Glomerular visceral epithelial cell (primary cell): ENCODE data around the gene PGRMC2.
"Not testable (repeated sequence)": the region's sequence is repeated elsewhere in the genome, so short reads cannot be mapped to it uniquely, and the experiment has no call there.

ENCODE experiments used
- DNase-seq: peaks from one replicate; pipeline ENCODE4 v3.0.0-alpha.2; 2016; ENCODE audit errors: extremely low spot score

PGRMC2 gene

DNA sequence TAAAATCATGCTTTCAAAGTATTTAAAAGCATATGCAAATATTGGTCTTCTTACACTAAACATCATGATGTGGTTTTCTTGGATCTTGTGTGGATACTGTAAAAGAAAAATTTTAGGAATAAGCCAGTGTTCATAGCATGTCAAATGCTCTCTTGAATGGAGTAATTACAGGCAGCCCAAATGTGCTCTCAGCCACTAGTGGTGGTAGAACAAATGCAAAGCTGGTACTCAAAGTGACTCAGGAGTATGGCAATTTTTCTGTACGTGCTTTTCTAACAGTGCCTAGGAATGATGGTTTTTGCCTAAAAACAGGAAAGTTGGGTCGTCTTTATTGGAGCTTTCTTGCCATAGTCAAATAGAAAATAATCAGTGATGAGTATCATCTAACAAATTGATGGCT lies 19.9 kb downstream of the PGRMC2 start:
- no peak for DNase-seq

DNA sequence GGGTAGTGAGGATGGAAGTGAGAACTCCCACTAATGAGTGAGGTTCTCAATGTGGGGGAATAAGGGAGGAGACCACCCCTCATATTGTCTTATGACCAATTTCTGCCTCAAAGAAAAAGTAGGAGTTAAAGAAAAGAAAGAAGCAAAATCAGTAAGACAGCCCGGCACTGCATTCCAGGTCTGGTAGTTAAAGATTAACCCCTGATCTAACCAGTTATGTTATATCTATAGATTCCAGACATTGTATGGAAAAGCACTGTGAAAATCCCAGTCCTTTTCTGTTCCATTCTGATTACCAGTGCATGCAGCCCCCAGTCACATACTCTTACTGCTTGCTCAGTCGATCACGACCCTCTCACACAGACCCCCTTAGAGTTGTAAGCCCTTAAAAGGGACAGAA lies 20.4 kb downstream of the PGRMC2 start:
- DNase-seq = peak; percentile 37

DNA sequence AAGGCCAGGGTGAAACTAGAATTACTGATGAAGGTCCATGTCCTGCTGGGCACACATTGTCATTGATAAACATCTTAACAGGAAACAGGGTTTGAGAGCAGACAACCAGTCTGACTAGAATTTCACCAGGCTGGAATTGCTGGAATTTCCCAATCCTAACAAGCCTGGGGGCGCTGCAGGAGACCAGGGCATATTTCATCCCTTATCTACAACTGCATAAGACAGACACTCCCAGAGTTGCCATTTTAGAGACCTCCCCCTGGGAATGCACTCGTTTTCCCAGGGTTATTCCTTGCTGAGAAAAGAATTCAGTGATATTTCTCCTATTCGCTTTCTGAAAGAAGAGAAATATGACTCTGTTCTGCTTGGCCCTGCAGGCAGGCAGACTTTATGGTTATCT lies 22.1 kb downstream of the PGRMC2 start:
- not testable (repeated sequence) for DNase-seq

DNA sequence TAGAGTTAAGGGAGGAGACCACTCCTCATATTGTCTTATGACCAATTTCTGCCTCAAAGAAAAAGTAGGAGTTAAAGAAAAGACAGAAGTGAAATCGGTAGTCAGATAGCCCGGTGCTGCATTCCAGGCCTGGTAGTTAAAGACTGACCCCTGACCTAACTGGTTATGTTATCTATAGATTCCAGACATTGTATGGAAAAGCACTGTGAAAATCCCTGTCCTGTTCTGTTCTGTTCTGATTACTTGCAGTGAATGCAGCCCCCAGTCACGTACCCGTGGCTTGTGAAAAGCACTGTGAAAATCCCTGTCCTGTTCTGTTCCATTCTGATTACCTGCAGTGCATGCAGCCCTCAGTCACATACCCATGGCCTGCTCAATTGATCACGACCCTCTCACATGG lies 27.7 kb downstream of the PGRMC2 start:
- not testable (repeated sequence) for DNase-seq

DNA sequence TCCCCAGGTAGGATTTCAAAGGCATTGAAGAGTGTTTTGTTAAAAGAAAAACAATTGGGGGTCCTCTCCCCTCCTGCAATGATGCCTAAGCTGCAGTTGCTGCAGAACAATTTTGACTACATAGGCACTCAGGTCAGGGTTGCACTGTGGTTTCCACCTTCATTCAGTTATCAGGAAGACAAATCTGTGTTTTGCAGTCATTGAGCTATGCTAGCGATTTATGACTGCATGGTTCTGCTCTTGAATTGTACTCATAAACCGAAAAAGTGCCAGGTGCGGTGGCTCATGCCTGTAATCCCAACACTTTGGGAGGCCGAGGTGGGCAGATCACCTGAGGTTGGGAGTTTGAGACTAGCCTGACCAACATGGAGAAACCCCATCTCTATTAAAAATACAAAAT lies 29.4 kb downstream of the PGRMC2 start:
- not testable (repeated sequence) for DNase-seq

DNA sequence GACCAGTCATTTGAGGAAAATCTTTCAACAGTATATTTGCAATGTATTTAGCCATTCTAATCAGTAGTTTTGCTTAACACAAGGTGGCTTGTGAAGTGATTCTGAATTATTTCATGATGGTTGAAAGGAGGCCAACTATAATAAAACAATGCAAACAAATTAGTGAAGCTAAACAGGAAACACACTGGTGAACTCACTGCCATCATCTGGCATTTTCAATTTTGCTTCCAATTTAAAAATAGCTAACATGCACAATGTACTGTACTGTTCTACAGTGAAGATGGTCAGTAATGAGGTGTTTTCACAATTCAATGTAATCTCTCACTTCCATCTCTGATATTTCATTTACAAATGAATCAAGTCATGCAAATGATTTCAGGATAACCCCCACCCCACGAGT lies 31.1 kb downstream of the PGRMC2 start:
- DNase-seq = no peak

DNA sequence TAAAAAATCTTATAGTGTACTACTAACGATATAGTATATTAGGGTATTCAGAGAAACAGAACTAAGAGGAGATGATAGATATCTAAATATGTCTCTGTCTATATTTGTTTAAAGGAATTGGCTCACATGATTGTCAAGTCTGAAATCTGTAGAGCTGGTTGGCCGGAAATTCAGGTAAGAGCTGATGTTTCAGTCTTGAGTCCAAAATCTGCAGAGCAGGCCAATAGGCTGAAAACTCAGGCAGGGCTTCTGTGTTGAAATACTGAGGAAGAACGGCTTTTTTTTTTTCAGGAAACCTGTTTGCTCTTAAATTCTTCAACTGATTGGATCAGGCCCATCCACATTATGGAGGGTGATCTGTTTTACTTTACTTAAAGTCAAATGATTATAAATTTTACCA lies 31.7 kb downstream of the PGRMC2 start:
- no peak for DNase-seq

DNA sequence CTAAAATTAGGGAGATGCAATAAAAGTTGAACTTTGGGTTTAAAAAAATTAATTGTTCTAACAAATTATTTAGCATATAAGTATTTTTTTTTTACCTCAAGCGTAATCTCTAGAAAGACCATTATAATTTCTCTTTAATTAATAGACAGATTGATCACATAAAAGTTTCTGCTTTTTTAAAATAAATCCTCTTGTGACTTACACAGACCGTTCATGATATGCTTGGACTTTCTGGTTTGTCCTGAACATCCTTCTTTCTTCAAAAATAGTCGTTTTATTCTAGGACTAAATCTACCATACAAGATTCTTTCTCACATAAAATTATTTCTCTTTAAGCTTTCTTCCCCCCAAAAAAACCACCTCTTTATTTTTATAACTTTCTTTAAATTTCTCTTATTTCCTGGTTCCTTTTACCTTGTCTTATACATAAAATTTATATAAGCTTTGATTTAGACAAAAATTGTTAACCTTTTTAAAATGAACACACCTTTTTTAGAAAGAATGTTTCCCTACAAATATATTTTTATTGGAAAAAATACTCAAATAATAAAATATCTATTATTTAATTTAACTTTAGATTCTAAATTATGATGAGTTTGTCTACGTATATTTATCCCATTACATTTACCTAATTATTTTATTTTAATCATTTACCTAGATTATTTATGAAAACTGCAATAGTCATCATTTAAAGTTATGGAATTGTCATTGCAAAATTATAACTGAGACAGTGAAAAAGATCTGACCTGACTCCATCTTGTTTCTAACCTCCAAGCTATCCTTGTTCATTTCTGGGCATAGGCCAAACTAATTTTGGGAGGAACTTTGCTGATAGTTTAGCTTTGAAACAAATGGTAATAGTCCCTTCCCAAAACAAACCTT lies 37.6 kb downstream of the PGRMC2 start:
- no peak for DNase-seq

DNA sequence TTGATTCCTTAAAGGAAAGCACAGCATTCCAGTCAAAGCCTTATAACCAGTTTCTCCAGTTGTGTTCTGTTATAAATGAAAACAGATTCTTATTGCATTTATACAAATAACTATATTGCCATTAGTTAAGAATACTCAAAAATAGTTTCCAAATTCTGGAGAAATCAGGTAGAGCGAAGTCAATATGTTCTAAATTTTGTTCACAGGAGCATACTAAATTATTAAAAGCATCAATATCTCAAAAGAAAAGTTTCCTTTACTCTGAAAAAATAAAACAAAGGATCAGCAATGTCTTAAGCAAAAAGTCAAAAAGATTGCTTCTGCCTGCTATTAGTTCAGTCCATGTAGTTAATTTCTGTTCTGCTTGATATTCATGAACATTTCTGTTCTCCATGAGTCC lies 39.7 kb downstream of the PGRMC2 start:
- no peak for DNase-seq

DNA sequence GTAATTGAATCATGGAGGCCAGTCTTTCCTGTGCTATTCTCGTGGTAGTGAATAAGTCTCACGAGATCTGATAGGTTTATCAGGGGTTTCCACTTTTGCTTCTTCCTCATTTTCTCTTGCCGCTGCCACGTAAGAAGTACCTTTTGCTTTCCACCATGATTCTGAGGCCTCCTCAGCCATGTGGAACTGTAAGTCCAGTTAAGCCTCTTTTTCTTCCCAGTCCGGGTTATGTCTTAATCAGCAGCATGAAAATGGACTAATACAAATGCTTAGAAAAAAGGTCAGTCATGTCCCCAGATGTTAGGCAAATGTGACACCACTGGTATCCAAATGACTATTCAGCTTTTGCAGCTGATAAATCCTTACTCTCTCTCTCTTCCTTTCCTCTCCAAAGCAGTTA lies 42.2 kb downstream of the PGRMC2 start:
- DNase-seq = not testable (repeated sequence)

DNA sequence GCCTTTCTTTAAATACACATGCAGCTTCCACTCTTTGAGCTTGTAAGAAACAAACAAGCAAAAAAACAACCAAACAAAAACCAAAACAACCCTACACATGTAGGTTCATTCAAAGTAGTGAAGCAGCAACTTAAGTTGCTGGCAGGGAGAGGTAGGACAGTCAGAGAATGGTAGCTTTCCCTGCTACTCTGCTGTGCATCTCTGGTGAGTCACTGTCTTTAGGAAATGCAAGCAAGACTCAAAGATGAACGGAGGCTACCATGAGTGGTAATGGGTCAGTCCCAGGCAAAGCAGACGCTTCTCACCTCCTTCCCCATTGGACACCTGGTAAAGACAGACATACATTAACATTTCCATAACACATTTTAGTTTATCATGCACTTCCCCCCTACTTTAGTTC lies 43.2 kb downstream of the PGRMC2 start:
- no peak for DNase-seq

DNA sequence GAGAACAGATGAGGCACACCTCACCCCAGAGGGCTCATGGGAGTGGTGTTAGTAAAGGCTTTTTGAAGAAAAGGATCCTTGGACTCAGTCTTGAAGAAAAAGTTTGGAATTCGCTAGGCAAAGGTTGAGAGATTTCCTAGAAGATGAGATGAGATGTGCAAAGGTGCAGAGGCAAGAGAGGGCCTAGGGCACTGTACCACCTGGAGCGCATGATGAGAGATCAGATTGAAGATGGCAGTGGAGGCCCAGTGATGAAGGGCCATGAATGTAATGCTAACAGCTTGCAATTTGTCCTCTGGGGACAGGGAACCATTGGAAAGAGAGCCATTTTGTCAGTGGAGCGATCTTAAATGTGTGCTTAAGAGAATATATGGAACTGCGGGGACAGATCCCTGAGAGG lies 45.0 kb downstream of the PGRMC2 start:
- no peak for DNase-seq

DNA sequence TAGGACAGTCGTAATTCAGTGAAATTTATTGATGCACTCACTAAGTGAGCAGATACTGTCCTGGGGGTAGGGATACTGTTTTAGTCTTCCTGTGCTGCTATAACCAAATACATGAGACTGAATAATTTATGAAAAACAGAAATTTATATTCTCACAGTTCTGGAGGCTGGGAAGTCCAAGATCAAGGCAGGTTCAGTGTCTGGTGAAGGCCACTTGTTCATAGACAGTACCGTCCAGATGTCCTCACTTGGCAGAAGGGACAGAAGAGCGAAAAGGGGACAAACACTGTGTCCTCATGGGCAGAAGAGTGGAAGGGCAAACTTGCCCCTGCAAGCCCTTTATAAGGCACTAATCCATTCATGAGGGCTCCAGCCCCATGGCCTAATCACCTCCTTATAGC lies 45.6 kb downstream of the PGRMC2 start:
- DNase-seq = no peak

DNA sequence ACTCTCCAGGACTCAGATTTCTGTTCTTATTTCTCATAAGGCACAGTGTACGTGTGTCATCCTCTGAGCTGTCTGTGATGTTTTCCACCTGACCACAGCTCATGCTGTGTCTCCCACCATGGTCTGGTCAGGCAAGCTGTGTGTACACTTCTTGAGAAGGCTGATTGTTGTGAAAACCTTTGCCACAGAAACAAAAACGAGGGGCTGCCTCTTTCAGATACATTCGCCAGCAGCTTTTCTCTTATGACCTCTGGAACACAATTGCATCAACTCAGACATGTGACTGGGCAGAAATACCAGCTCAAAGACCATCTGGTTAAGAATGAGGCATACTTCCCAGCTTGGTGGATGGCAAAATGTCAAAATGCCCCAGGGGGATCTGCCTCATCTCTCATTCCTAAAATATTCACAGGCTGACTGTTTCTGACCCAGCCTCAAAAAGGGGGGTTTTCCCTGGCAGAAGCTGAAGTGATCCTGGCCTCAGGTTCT lies 46.1 kb downstream of the PGRMC2 start:
- peak; percentile 95 for DNase-seq

DNA sequence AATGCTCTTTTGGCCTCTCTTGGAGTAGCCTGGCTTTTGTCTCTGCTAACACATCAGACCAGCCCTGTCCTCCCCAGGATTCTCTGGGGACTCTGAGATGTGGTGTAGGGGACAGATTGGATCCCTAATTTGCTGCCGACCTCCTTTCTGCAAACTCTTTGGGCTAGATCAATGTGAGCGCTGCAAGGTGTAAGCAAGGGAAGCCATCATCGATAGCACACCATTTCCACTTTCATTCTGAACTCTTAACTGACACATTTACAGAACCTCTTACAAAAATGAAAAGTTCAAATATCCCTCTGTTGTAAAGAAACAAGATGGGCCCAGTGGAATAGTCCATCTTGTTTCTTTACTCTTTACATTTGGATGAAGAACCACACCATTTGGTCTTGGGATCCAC lies 46.6 kb downstream of the PGRMC2 start:
- DNase-seq = no peak

DNA sequence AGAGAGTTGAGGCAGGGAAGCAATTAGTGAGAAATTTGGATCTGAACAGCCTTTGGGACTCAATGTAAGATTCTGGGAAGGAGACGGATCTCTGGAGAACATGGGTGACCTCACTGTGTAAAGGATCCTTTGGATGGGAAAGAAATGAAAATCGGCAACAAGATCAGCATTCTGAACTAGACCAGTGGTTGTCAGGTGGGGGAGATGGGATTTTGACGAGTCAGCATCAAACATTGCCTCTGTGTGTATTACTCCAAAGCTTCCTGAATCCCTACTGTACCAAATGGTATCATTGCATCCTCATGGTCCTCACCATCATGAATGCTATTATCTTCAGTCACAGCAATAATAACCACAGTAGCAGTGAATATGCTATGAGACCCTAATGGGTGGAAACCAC lies 52.8 kb downstream of the PGRMC2 start:
- no peak for DNase-seq

DNA sequence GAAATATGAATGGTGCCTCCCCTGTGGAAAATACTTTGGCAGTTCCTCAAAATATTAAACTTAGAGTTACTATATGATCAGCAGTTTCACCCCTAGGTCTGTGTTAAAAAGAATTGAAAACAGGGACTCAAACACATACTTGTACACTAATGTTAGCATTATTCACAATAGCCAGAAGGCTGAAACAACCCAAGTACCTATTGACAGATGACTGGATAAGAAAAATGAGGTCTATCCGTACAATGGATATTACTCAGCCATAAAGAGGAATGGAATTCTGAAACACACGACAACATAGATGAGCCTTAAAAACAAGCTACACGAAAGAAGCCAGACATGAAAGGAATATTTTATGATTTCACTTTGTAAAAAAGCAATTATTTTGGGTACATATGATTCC lies 54.9 kb downstream of the PGRMC2 start:
- no peak for DNase-seq

DNA sequence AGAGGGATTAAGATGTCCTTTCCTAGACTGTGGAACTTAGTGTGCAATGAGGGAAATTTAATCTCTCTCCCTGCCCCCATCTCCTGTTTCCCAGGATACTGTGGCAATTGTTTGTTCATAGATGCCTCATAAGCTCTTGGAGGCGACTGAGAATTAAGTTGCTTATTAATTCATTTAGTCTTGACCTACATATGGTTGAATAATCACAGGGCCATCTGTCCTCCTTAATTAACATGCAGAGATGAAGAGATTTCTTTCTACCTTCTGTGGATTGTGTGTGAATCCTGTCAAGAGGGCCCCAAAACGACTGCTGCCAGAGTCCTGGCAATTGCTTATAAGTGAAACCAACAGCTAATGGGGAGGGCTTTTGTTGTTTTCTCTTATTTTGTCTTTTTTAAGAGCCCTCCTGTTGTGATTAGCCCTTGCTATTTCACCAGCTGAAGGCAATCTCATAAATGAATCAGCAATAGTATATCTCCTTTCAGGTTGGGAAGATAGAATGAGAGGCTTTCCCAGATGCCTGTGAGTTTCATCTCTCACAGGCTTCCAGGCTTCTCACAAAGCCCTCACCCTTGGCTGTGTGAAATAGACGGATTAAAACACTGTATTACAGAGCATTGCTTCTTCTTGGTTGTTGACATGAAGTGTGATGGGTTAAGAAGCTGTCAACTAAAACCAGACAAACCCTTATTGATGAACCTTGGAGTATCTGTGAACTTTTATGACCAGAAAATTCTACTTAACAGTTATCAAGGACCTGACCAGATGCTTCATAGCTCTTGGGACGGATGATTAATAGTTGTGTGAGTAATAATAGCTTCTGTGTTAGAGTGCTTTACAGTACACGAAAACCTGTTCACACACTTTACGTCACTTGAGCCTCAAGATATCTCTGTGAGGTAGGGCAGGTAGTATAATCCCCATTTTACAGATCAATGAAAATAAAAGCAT lies 58.5 kb downstream of the PGRMC2 start:
- DNase-seq = no peak

DNA sequence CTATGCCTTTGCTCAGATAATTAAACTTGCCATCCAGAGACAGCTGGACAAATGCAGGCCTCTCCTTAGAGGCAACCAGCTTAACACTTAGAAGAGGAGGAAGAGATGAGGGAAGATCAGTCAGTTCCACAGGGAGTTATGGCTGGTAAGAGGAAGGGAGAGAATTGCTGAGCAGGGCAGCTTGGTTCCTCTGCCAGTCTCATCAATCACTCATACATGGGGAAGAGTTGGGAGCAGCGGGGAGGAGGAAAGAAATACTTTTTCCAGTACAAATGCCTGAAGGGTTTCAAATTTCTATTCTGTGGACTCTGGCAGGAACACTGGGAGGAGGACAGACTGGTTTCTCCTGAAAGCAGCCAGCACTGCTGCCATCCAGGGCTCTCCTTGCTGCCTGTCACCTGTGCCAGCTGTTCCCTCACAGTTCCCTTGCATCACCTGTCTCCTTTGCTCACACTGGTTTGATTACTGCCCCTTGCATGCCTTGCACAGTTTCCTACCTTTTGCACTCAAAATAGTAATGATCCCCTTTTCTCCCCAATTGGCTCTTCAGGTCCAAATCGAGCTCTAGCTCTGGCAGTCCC lies 59.5 kb downstream of the PGRMC2 start:
- no peak for DNase-seq

DNA sequence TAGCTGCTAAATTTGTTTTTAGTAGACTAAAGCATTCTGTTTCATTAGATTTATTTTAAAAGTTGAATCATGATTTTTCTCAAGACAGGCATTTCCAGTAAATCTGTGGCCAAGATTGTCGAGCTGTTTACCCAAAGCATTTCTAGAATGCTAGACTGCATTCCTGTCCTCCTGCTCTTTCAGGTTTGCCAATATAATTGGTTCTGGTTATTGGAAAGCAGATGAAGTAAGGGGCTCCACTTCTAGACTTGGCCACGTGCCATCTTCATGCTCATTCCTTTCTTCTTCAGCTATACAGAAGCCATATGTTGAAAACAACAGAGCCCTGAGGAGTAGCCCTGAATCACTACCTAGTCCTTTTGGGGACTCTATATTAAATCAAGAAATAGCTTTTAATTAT lies 62.5 kb downstream of the PGRMC2 start:
- peak; percentile 33 for DNase-seq

DNA sequence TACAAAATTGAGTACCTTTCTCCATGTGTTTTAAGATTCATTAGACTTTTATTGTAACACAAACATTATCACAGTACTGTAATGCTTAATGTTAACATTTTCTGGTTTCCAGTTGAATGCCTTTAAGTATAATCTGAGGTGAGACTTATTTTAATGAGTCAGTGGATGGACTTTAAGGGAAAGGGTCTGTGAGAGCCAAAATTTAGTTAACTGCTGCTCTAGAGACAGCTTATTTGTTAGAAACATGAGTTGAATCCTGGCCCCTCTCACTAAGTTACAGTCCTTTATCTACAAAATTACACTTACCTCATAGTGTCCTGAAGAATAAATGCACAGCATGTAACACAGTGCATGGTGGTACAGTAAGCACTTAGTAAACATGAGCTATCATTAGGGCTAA lies 66.0 kb downstream of the PGRMC2 start:
- peak; percentile 56 for DNase-seq
